AG20443 (cell line): Measurements from ENCODE around the gene AP2B1.
"Not testable (repeated sequence)": the region's sequence is repeated elsewhere in the genome, so short reads cannot be mapped to it uniquely, and the experiment has no call there.

ENCODE experiments used
- DNase-seq: peaks from one replicate; pipeline ENCODE4 v3.0.0; 2012; ENCODE audit warnings: low spot score, mixed read lengths

The AP2B1 gene

DNA sequence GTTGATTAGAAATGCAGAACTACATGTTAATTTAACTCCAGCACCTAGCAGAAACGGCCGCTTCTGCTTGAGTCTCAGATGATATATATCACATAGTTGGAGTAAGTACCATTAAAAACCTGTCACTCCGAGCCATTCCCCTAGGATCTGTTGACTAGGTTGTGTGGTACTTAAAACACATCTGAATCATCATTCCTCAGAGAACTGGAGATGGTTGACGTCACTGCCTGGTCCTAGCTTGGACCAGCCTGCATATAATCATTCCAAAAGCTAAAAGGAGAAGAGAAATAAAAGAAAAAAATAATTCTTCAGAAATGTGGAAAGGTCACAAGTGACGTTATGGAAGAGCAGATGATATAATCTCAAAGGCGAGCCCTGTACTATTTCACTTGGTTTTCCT, 113.0 kb downstream of the AP2B1 start:
- DNase-seq: peak; percentile 26

DNA sequence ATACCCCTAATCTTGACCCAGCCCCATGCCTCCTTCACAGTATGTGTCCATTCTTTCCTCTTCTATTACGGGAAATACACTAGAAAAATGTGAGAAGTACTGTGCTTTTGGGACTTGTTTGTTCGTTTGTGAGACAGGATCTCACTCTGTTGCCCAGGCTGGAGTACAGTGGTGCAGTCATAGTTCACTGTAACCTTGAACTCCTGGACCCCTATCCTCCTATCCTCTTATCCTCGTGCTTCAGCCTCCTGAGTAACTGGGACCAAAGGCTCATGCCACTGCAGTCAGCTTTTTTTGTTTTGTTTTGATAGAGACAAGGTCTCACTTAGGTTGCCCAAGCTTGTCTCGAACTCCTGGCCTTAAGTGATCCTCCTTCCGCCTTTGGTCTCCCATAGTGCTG, 114.4 kb downstream of the AP2B1 start:
- no peak for DNase-seq

- DNase-seq: not testable (repeated sequence)
Observed at GRCh38 chr17:35703308-35703707, 116.2 kb downstream of the AP2B1 start.

DNA sequence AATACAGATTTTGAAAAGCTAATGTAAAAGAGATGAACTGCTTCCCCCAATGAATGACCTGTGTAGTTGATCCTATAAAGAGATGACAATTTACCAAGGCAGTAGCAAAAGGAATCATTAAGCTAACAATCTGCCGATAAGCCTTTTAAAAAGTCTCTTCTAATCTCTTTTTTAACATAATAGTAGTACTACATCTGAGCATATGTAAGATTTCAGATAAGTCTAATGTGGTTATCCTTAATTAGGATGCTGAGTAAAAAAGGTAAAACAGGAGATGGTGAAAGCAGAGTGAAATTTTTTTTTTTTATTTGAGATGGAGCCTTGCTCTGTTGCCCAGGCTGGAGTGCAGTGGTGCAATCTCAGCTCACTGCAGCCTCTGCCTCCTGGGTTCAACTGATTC, 118.1 kb downstream of the AP2B1 start:
- no peak for DNase-seq

- DNase-seq: no peak
Observed at GRCh38 chr17:35705705-35706104, 118.6 kb downstream of the AP2B1 start.

GRCh38 chr17:35708149-35708548, 121.0 kb downstream of the AP2B1 start:
- no peak for DNase-seq

- DNase-seq: no peak
Observed at GRCh38 chr17:35708951-35709350, 121.8 kb downstream of the AP2B1 start.

DNA sequence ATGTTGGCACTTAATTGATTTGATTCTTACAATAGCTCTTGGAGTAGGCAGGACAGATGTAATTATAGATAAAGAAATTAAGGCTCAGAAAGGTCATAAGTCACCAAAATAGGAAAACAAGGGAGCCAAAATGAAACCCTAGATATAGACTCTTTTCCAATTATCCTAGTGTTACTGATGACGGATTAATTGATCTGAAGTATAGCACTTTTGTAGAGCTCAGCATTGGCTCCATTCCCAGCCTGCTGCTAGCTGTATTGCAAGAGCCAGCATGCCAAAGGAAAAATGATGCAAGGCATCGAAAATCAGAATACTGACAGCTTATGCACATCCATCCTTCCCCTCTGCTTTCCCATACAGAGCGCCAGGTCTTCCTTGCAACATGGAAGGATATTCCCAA, 122.8 kb downstream of the AP2B1 start:
- DNase-seq: no peak

- no peak for DNase-seq
Observed at GRCh38 chr17:35710950-35711349, 123.8 kb downstream of the AP2B1 start.

DNA sequence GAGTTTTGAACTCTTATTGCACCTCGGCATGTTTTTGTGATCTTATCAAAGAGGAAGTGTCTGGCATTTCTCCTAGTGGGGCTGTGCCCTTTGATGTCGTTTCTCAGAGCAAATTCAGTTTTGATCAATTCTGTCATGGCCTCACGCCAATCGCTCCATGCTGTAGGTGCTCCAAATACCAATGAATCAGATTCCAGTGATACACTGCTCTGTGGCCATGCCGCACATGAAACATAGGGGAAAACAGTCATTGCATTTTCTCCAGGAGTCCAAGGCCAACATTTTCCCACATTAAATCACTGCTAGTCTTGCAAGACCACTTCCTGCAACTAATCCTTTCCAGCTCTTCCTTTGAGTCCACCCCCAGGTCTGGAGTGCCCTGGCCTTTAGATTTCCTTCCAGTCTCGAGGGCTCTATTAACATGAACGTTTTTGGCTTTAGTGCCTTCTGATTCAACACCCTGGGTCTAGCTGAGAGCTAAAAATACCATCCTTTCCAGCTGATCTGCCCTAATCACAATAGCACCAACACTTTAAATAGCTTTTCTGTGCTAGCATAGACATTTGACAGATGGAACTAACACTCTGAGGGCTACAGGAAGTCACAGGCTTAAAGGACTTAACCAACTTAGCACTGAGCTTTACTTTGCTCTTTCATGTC, 126.1 kb downstream of the AP2B1 start:
- peak; percentile 77 for DNase-seq

DNA sequence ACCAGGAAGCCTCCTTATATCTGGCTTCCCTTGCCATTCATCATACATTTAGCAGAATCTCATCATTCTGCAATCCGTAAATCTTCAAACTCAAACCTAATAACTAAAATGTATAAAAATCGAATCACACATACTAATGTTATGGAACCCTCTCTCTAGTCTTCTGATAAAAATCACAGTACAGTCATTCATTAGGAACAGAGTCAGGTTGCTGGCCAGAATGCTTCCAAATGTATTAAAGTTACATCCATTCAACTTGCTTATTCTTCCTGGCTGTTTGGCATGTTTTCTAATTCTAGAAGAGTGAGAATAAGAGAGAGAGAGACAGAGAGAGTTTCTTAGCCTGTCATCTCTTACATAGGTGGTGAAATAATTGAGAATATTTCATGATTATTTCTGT, 127.9 kb downstream of the AP2B1 start:
- DNase-seq: no peak

GRCh38 chr17:35715416-35715815, 128.3 kb downstream of the AP2B1 start:
- no peak for DNase-seq

- no peak for DNase-seq
Observed at GRCh38 chr17:35716173-35716572, 129.1 kb downstream of the AP2B1 start.

GRCh38 chr17:35716897-35717465, 129.9 kb downstream of the AP2B1 start:
- DNase-seq: no peak

DNA sequence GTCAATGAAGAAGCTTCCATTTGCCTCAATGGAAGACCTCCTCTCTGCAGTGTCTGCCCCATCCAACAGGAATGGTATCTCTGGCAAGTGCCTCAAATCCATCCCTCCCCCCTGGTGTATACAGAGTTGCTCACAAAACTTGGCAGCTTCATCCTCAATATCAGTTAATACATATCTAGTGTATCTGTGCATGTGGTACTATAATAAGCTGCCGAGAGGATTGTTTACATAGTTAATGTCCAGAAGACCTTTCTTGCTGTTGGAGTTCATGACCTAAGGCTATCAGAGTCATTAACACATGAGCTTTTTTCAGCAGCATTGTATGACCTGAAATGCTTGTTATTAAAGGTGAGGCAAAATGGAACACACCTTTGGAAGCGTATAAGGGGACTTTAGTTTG, 130.4 kb downstream of the AP2B1 start:
- DNase-seq: no peak

GRCh38 chr17:35723735-35724134, 136.6 kb downstream of the AP2B1 start:
- no peak for DNase-seq

- DNase-seq: no peak
Observed at GRCh38 chr17:35725058-35725457, 137.9 kb downstream of the AP2B1 start.

DNA sequence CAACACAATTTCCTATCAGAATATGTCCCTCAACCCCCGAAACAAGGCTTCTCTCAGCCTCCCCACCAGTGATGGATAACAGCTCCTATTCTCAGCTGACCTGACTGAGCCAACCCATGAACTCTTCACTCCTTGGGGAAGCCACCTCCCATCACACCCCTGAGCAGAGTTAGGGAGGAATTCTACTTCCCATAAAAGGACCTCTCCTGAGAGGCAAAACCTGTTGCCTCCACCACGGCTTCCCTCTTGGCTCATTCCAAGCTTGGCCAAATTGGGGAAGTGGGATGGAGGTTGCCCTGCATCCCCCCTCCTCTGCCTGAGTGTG, 138.6 kb downstream of the AP2B1 start:
- peak; percentile 11 for DNase-seq

DNA sequence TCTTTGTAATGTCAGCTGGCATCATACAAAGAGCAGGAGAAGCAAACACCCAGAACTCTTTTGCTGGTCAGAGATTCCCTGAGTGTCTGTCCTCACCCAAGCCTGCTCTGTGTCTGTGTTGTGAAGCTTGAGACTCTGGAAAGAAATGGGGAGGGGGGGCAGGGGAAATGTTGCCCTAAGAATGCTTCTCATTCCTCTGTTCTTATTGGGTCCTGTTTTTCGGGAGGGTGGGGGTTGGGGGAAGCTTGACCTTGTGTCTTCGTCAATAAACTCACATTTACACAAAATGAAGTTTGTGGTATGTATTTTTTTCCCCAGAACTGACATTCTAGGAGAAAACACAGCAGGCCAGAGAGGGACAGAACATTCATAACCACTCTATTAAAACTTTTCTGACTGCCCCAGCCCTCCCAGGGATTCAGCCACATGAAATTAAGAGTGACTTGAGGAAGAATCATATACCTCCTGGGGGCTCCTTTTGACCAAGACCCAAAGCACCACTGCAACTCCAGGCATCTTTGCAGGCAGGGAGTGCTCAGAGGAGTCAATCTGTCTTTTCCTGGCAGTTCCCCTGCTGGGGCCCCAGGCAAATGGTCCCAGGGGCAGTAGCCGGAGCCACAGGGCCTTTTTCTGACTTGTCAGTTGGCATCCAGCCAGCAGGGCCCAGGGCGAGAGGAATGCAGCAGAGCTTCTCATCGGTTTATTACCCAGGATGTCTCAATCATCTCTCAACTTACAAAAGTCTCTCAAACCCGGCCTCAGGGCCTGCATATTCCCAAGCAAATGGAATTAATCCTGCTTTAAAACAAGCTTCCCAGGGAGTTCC, 139.2 kb downstream of the AP2B1 start:
- DNase-seq: peak; percentile 87

DNA sequence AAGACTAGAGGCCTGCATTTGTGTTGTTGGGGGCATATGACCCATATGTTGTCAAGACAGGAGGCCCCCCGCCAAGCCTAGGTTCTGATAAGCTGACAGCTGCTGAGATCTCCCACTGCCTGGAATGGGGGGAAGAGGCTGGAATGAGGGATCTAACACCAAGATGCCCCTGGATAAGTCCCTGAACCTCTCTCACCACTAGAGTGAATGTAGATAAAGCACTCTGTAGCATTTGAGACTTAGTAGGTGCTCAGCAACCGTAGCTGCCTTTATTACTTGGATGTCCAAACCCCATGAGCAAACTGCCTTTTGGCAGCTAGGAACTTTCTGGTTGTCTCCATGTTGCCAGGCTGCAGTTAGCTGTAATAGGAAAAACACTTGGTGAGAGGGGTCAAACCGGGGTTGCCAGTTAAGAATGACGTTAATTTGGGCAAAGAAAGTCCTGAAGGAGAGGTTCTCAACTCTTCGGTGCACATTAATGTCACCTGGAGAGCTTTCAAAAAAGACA, 139.9 kb downstream of the AP2B1 start:
- DNase-seq: peak; percentile 8

GRCh38 chr17:35727635-35728034, 140.5 kb downstream of the AP2B1 start:
- DNase-seq: no peak

DNA sequence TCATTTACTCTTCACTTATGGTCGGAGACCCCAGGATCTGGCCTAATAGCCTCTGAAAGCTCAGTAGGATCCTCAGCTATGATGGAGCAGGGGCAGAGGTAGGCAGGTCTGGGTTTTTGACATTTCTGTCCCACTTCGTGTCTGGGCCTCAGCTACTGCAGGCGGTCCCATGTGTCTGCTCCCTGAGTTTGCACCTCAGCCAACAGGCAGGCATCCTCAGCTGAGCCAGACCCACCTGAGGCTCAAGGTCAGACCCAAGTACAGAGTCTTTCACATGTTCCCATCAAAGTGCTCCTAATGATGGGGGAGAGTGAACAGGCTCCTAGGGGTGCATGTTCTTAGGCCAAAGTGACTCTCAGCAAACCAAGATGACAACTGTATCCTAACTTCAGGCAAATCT, 141.4 kb downstream of the AP2B1 start:
- no peak for DNase-seq

DNA sequence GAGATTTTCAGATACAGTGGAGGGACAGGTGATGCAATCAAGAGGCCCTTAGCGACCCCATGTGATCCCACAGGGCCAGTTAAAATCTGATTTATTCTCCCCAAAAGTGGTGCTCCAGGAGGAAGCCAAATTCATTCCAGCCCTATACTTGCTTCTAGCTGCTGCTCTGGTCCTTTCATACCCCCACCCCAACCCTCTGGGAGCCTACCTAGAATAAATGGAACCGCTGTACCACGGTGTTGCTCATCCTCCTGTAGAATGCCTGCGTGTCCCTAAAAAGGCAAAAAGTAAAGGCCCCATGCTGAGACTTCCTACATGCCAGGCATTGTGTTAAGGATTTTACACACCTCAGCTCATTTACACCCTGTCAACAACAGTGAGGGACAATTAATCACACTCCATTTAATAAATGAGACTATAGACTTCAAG, 142.3 kb downstream of the AP2B1 start:
- DNase-seq: no peak
